NCI-H226 (cell line): Measurements from ENCODE around the gene PCDHGC4.

Experiments used
- DNase-seq: peaks from one replicate; pipeline ENCODE4 v3.0.0-alpha.2; 2015

PCDHGC4 gene

GRCh38 chr5:141532726-141533125, 47.9 kb downstream of the PCDHGC4 start:
- no peak for DNase-seq

- DNase-seq, result no peak
Observed at GRCh38 chr5:141533897-141534296, 49.1 kb downstream of the PCDHGC4 start.

- DNase-seq, result no peak
Observed at GRCh38 chr5:141534492-141535213, 49.8 kb downstream of the PCDHGC4 start.
